Pericardium fibroblast (primary cell): ENCODE data around the gene MTCH2. TPM values are rescaled to one million over a fixed set of nuclear protein-coding genes. Genes with fewer than 3 reads are reported as not detected.

Experiments used
- total RNA-seq: library from RNA; depleted of rRNA; stranded (reverse); fragments of >200 nt; gene quantifications from 2 replicates; pipeline ENCODE4 v1.2.3, GENCODE V29; 2015

Gene MTCH2
- 49.3 and 80.5 TPM in 2 replicates for total RNA-seq

DNA sequence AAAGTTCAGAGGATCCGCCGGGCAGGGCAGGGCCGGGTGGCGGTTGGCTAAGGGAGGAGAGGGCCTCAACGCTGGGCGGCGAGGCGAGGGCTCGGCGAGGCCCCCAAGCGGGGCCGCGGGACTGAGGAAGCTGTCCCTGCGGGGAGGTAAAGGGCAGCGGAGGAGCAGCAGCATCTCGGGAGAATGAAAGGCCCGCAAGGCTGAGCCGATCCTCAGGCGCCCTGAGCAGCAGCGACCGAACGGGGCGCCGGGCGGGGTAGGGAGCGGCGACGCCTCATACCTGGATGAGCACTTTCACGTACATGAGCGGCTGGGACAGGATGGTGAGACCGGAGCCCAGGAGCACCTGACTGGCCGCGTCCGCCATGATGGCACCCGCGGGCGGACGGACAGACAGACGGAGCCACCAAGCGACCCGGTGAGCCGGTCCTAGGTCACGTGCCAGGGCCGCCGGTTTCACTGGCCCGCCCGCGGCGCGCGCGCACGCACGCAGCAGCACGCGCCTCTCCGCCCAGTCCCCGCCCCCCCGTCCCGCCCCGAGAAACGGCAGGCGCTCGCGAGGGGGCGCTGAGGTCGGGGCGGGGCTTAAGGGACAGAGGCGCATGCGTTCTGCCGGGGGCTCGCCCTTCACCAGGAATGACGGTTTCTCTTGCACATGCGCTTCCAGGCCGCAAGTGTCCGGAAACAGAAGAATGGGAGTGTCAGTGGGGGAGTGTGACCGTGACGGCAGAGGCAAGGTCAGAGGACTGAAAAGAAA, at the start of gene MTCH2:
Gene MTCH2, minus strand, starts transcription at position 461 of the 757 bp plus-strand sequence. Its CDS starts 94 bp downstream, at position 367.

DNA sequence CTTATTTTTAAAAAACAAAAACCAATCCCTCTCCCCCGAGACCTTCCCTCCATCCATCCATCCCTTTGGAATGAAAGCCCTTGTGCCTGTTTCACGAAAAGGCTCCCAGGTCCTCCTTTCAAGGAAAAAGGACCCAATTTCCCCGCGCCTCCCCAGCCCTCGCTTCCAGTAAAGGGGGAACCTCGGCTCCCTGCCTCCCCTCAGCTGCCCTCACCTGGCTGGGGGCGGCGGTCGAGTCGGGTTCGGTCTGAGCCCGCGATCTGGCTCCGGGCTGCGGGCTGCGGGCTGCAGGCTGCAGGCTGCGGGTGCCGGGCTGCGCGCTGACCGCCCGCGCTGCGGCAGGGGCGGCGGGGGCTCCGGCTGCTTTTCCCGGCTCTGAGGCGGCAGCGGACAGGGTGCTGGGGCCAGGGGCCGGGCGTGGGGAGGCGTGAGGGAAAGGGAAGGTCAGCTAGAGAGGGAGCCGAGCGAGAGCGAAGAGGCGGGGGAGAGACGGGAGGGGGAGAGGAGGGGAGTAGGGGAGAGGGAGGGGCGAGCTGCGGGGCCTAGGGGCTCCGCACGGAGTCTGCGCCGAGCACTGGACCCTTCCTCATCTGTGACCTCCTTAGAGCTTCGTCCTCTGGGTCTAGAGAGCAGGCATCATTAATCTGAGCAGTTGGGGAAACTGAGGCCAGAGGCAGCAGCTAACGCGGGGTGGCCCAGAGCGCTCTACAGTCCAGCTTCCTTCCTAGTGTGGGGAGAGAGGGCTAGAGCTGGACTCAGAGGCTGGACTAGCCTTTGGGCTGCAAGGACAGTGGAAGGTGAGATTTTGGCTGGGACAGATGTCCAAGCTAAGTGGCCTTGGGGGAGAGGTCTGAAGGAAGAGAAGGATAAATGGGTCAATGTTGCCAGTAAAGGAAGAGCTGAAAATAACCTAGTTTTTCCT, 48.2 kb downstream of the MTCH2 start, which contains the start of gene C1QTNF4:
Gene C1QTNF4, minus strand, starts transcription at position 478 of the 922 bp plus-strand sequence. CDS start 3,601 bp downstream, outside the sequence.

DNA sequence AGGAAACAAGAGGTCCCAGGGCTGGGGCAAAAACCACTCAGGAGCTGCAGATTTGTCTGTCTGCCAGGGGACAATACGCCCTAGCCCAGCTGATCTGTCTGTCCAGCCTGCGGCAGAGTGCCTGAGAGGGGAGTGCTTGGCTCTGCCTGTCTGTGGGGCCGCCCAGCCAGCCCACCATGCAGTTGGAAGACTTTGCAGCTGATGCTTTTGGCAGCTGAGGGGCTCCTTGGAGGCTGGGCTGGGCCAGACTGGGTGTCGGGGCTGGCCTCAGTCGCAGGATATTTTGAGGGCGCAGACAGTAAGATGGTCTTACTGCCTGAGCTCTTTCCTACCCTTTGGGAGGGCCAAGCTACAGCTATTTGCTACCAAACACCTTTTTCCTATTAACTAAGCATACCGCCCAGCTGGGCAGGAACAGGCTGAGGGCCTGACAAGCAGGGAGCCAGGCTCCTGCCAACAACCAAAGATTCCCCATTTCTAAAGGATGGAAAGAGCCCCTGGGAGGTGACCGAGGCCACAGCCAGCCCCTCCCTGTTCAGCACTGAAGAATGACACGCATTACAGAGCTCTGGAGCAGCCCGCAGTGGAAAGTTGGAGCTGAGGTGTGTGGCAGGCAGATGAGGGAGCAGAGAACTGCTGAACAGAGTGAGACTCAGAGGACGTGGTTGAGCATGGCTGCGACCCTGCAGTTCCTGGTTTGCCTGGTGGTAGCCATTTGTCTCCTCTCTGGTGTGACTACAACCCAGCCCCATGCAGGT, 56.1 kb downstream of the MTCH2 start, which contains the start of gene FAM180B:
Gene FAM180B, plus strand, starts transcription at position 581 of the 758 bp plus-strand sequence. Its CDS starts 91 bp downstream, at position 672.

DNA sequence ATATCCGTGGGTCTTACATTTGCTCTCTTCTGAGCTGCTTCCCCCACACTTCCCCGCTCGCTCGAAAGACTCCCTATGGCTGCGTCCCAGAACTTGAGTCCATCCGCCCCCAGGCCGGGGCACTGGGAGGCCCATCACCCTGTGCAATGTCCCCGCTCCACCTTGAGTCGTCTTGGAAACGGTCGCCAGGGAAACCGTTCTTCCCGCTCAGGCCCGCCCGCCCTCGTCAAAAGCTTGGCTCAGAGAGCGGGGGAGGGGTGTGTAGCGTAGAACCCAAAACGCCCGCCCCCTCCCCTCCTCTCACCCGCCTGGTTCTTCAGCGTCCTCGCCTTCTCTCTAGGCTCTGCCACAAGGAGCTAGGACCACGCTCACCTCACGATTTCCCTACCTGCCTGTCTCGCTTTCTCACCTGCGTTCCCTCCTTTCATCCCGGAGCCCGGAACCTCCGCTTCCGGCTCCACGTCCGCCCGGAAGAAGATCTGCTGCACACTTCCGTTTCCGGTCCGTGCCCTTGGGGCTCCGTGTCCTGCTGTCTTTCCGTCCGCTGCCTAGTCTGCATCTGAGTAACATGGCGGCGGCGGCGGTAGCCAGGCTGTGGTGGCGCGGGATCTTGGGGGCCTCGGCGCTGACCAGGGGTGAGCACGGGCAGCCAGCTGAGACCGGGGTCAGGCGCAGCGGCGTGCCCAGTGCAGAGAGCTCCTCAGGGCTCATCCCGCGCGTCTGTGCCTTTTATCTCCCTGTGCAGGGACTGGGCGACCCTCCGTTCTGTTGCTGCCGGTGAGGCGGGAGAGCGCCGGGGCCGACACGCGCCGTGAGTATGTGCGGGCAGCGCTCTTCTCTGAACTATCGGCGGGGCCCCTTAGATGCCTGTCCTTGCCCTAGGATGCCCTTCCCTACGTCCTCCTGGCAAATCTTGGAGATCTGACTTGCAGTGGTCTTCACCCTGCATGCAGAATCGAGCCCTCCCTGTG, 63.5 kb downstream of the MTCH2 start, which contains the start of the genes KBTBD4 and NDUFS3:
Gene KBTBD4, minus strand, starts transcription at position 447 of the 971 bp plus-strand sequence. Its CDS starts 19 bp downstream, at position 428.
Gene NDUFS3, plus strand, starts transcription at position 551 of the 971 bp plus-strand sequence. Its CDS starts 18 bp downstream, at position 569.

Other genes starting within 250 kb of the MTCH2 start
- gene SLC39A13, start 234.0 kb downstream of the MTCH2 start, total RNA-seq, result 92.1 and 188 TPM in 2 replicates
- 110 and 120 TPM in 2 replicates for gene PSMC3, start 216.1 kb downstream of the MTCH2 start, total RNA-seq
- 2.6 TPM in 1 of 2 replicates, not detected in the other for gene RAPSN, start 193.4 kb downstream of the MTCH2 start, total RNA-seq
- 28.8 and 29.1 TPM in 2 replicates for gene CELF1, start 89.4 kb downstream of the MTCH2 start, total RNA-seq
- gene PTPMT1, start 77.0 kb downstream of the MTCH2 start, total RNA-seq, result 82.1 and 92.9 TPM in 2 replicates
- 13.1 and 13.6 TPM in 2 replicates for gene KBTBD4, start 63.6 kb downstream of the MTCH2 start, total RNA-seq
- gene NDUFS3, start 63.5 kb downstream of the MTCH2 start, total RNA-seq, result 62.2 and 68.1 TPM in 2 replicates
- 0.12 and 1.3 TPM in 2 replicates for gene FAM180B, start 55.9 kb downstream of the MTCH2 start, total RNA-seq
- gene C1QTNF4, start 48.1 kb downstream of the MTCH2 start, total RNA-seq, result 0.60 and 0.70 TPM in 2 replicates
- 0.17 and 1.4 TPM in 2 replicates for gene AGBL2, start 72.8 kb upstream of the MTCH2 start, total RNA-seq
- gene FNBP4, start 124.8 kb upstream of the MTCH2 start, total RNA-seq, result 39.6 and 42.3 TPM in 2 replicates
- 12.4 and 22.1 TPM in 2 replicates for gene NUP160, start 205.8 kb upstream of the MTCH2 start, total RNA-seq